HepG2 (cell line): ENCODE results near the gene WDR13. TPM values are rescaled to one million over a fixed set of nuclear protein-coding genes. Genes with fewer than 3 reads are reported as not detected.

Experiments
- ARNT ChIP-seq: fragments of 450-650 bp; IDR thresholded peaks from 2 replicates; pipeline ENCODE4 v1.6.1; 2017
- CREM ChIP-seq, 2 experiments: sonication (generic) in 1 of 2; formaldehyde crosslinking in 1 of 2; IDR thresholded peaks; 2 replicates each; pipeline versions ENCODE4 v1.4.0 to v1.6.1; 2016 to 2020; ENCODE audit warnings: antibody characterized with exemption in 1 of 2, mild to moderate bottlenecking in 1 of 2, missing genetic modification reagents in 1 of 2
- ELF3 ChIP-seq: IDR thresholded peaks from 2 replicates; pipeline ENCODE4 v1.6.1; 2016; ENCODE audit warnings: missing genetic modification reagents, missing compliant biosample characterization
- HCFC1 ChIP-seq: fragments of 150-350 bp; IDR thresholded peaks from 2 replicates; pipeline ENCODE4 v1.6.1; 2014; ENCODE audit warnings: low read depth, low read length
- JUN ChIP-seq: sonication (generic); formaldehyde crosslinking; IDR thresholded peaks from 2 replicates; pipeline ENCODE4 v1.4.0; 2020; ENCODE audit warnings: mild to moderate bottlenecking, missing genetic modification reagents
- KDM5A ChIP-seq: fragments of 200-600 bp; sonication (generic); IDR thresholded peaks from 2 replicates; pipeline ENCODE4 v1.7.0; 2018; ENCODE audit warnings: antibody characterized with exemption, mild to moderate bottlenecking, low read length, borderline replicate concordance
- LBX2 ChIP-seq: sonication (generic); formaldehyde crosslinking; IDR thresholded peaks from 2 replicates; pipeline ENCODE4 v1.5.0; 2020; ENCODE audit warnings: missing genetic modification reagents, mild to moderate bottlenecking, borderline replicate concordance
- MAFK ChIP-seq, 2 experiments: IDR thresholded peaks in 1 of 2; conservative IDR thresholded peaks in 1 of 2; 2 replicates each; pipeline ENCODE4 v1.6.1; 2011; ENCODE audit warnings: improper control_type of control experiment in 2 of 2, low read length in 2 of 2
- MED1 ChIP-seq: sonication (generic); formaldehyde crosslinking; IDR thresholded peaks from 2 replicates; pipeline ENCODE4 v1.4.0; 2020; ENCODE audit warnings: missing genetic modification reagents
- NFATC3 ChIP-seq: sonication (generic); formaldehyde crosslinking; IDR thresholded peaks from 2 replicates; pipeline ENCODE4 v1.5.1; 2020; ENCODE audit warnings: mild to moderate bottlenecking, missing genetic modification reagents
- NR3C1 ChIP-seq: sonication (generic); formaldehyde crosslinking; IDR thresholded peaks from 2 replicates; pipeline ENCODE4 v1.4.0; 2020; ENCODE audit warnings: missing genetic modification reagents
- ONECUT2 ChIP-seq: sonication (generic); formaldehyde crosslinking; IDR thresholded peaks from 2 replicates; pipeline ENCODE4 v1.4.0; 2020; ENCODE audit warnings: missing genetic modification reagents
- PHB2 ChIP-seq: fragments of 450-650 bp; IDR thresholded peaks from 2 replicates; pipeline ENCODE4 v1.6.1; 2018; ENCODE audit not compliant: partially characterized antibody
- RBFOX2 ChIP-seq: fragments of 200-400 bp; formaldehyde crosslinking; IDR thresholded peaks from 2 replicates; pipeline ENCODE4 v1.6.1; 2017; ENCODE audit warnings: low read depth, mild to moderate bottlenecking, low read length
- REPIN1 ChIP-seq: sonication (generic); formaldehyde crosslinking; IDR thresholded peaks from 2 replicates; pipeline ENCODE4 v1.8.0; 2022; ENCODE audit warnings: missing genetic modification reagents, low read depth, mild to moderate bottlenecking, borderline replicate concordance
- RFX3 ChIP-seq: IDR thresholded peaks from 2 replicates; pipeline ENCODE4 v1.6.1; 2016; ENCODE audit warnings: missing biosample characterization, missing genetic modification reagents
- SRY ChIP-seq: sonication (generic); formaldehyde crosslinking; IDR thresholded peaks from 2 replicates; pipeline ENCODE4 v1.8.0; 2022; ENCODE audit warnings: mild to moderate bottlenecking, missing genetic modification reagents
- TEAD3 ChIP-seq: optimal IDR thresholded peaks from 2 replicates; pipeline ENCODE3; 2016; ENCODE audit warnings: borderline replicate concordance
- TRIM22 ChIP-seq: fragments of 450-650 bp; IDR thresholded peaks from 2 replicates; pipeline ENCODE4 v1.6.1; 2017
- ZBTB46 ChIP-seq: sonication (generic); formaldehyde crosslinking; IDR thresholded peaks from 2 replicates; pipeline ENCODE4 v1.4.0; 2020; ENCODE audit warnings: mild to moderate bottlenecking, missing genetic modification reagents, borderline replicate concordance
- ZFP91 ChIP-seq: sonication (generic); formaldehyde crosslinking; IDR thresholded peaks from 2 replicates; pipeline ENCODE4 v1.9.0; 2022; ENCODE audit warnings: missing genetic modification reagents, mild to moderate bottlenecking, borderline replicate concordance
- ZNF431 ChIP-seq: sonication (generic); formaldehyde crosslinking; IDR thresholded peaks from 2 replicates; pipeline ENCODE4 v1.9.0; 2022; ENCODE audit warnings: missing genetic modification reagents, low read depth, mild to moderate bottlenecking, borderline replicate concordance
- ZNF570 ChIP-seq: sonication (generic); formaldehyde crosslinking; IDR thresholded peaks from 2 replicates; pipeline ENCODE4 v1.4.0; 2020; ENCODE audit warnings: mild to moderate bottlenecking, missing genetic modification reagents, borderline replicate concordance
- ZNF614 ChIP-seq: IDR thresholded peaks from 2 replicates; pipeline ENCODE4 v1.6.1; 2018; ENCODE audit warnings: missing biosample characterization, missing genetic modification reagents, inconsistent platforms, borderline replicate concordance
- ZNF839 ChIP-seq: sonication (generic); formaldehyde crosslinking; IDR thresholded peaks from 2 replicates; pipeline ENCODE4 v1.4.0; 2020; ENCODE audit warnings: missing genetic modification reagents, mild to moderate bottlenecking, borderline replicate concordance
- polyA plus RNA-seq, 8 experiments: library from polyadenylated mRNA; depleted of rRNA in 3 of 8; stranded (reverse) in 7 of 8; unstranded in 1 of 8; fragments of >200 nt; fragmentation: Illumina TruSeq in 4 of 8; extraction: Trizol in 4 of 8; gene quantifications; 2 replicates each; pipeline versions ENCODE4 v1.2.1 to v1.2.3, GENCODE V29; 2011 to 2016; ENCODE audit warnings: low read depth in 4 of 8, missing spikeins in 1 of 8, mixed read lengths in 1 of 8; ENCODE audit not compliant: insufficient read depth in 1 of 8
- total RNA-seq, 5 experiments: library from RNA; depleted of rRNA; stranded (reverse); fragments of >200 nt; fragmentation: Illumina TruSeq; extraction: Trizol; gene quantifications; 2 replicates each; pipeline ENCODE4 v1.2.3, GENCODE V29; 2016; ENCODE audit warnings: low read depth in 1 of 5

The WDR13 gene
- total and polyA plus RNA-seq, 2 of the 13 experiments (the other 11 are each of a cell fraction or from before 2014, with no cell fraction given): 28.7 to 37.1 TPM

- TF ChIP-seq ZBTB46 (no peak), ZNF570 (no peak), TRIM22 (no peak), JUN (CRISPR knock-in tag) (no peak), ARNT (no peak), RBFOX2 (peak; percentile 94), ZNF431 (no peak), PHB2 (no peak), NFATC3 (CRISPR knock-in tag) (no peak), ZNF614 (0 out of 2 replicates have a peak, but pooled peaks have one; percentile 21), NR3C1 (CRISPR knock-in tag) (no peak), ZNF839 (CRISPR knock-in tag) (no peak), MED1 (CRISPR knock-in tag) (0 out of 2 replicates have a peak, but pooled peaks have one; percentile 32), CREM (IDR thresholded peaks at IDR 0.05) (peak; percentile 26; the same call in 1 of the 2 replicates), CREM (CRISPR knock-in tag; IDR thresholded peaks at IDR 0.05) (no peak), SRY (CRISPR knock-in tag) (no peak), RFX3 (peak; percentile 78), TEAD3 (CRISPR knock-in tag) (peak; percentile 40), REPIN1 (CRISPR knock-in tag) (0 out of 2 replicates have a peak, but pooled peaks have one; percentile 17), ZFP91 (CRISPR knock-in tag) (peak; percentile 47; the same call in 1 of the 2 replicates), HCFC1 (0 out of 2 replicates have a peak, but pooled peaks have one; percentile 5), KDM5A (peak; percentile 76; the same call in 1 of the 2 replicates), ELF3 (no peak), MAFK (conservative IDR thresholded peaks at IDR 0.05 in 1 of 2, IDR thresholded peaks at IDR 0.05 in 1 of 2; ENCODE audit: low read length in 2 of 2) (no peak), ONECUT2 (0 out of 2 replicates have a peak, but pooled peaks have one; percentile 17), LBX2 (CRISPR knock-in tag) (no peak)
Measured at GRCh38 chrX:48597353-48598264, at the start of gene WDR13 (continued).
